HL-60 (cell line): ENCODE results near the gene ODAPH.

Experiments used
- DNase-seq, 2 experiments: peaks; one replicate each; pipeline ENCODE4 v3.0.0-alpha.2; 2010 to 2020; ENCODE audit warnings: low read depth in 1 of 2, low spot score in 1 of 2
- H3K27ac ChIP-seq: fragments of 250-450 bp; sonication (Bioruptor Pico); replicated peaks from 2 replicates; pipeline ENCODE4 v1.5.1; 2020; ENCODE audit warnings: mild to moderate bottlenecking, moderate library complexity
- H3K27me3 ChIP-seq: fragments of 250-450 bp; sonication (Bioruptor Pico); 2 replicates; pipeline ENCODE4 v1.5.1; 2021; ENCODE audit warnings: mild to moderate bottlenecking, moderate library complexity; ENCODE audit not compliant: insufficient read depth, poor library complexity, severe bottlenecking
- H3K4me3 ChIP-seq: replicated peaks from 2 replicates; pipeline ENCODE4 v1.5.1; 2011; ENCODE audit warnings: mild to moderate bottlenecking, control low read depth, low read length; ENCODE audit not compliant: insufficient read depth
- CTCF ChIP-seq: IDR thresholded peaks from one replicate; pipeline ENCODE4 v1.5.1; 2011; ENCODE audit warnings: low read length, control low read depth, inconsistent platforms; ENCODE audit not compliant: insufficient read depth
- GABPA ChIP-seq: IDR thresholded peaks from 2 replicates; pipeline ENCODE4 v1.6.1; 2012; ENCODE audit warnings: low read depth
- POLR2AphosphoS5 ChIP-seq: IDR thresholded peaks from 2 replicates; pipeline ENCODE4 v1.6.1; 2012; ENCODE audit warnings: low read depth
- REST ChIP-seq: IDR thresholded peaks from 2 replicates; pipeline ENCODE4 v1.6.1; 2012; ENCODE audit warnings: low read depth; ENCODE audit not compliant: insufficient replicate concordance
- SPI1 ChIP-seq: IDR thresholded peaks from 2 replicates; pipeline ENCODE4 v1.6.1; 2012; ENCODE audit warnings: low read depth, mild to moderate bottlenecking, borderline replicate concordance

The ODAPH gene

GRCh38 chr4:75599647-75600046 is 43.8 kb downstream of the ODAPH start:
- TF ChIP-seq POLR2AphosphoS5 (no peak), CTCF (no peak), SPI1 (no peak), REST (no peak), GABPA (no peak)
- DNase-seq = no peak
- Histone ChIP-seq H3K4me3 (no peak overlapping the region), H3K27ac (no peak overlapping the region), H3K27me3 (no peaks in the 10 kb centered on the region)

- Histone ChIP-seq H3K27ac (no peak overlapping the region), H3K4me3 (no peak overlapping the region), H3K27me3 (no peaks in the 10 kb centered on the region)
- DNase-seq = no peak
- TF ChIP-seq GABPA (no peak), POLR2AphosphoS5 (no peak), REST (no peak), SPI1 (no peak)
These were observed 50.1 kb downstream of the ODAPH start for GRCh38 chr4:75605928-75606327.

GRCh38 chr4:75612306-75612705 is 56.4 kb downstream of the ODAPH start:
- Histone ChIP-seq H3K4me3 (no peak overlapping the region), H3K27ac (no peak overlapping the region), H3K27me3 (no peaks in the 10 kb centered on the region)
- no peak for TF ChIP-seq REST
- TF ChIP-seq GABPA = no peak
- no peak for TF ChIP-seq POLR2AphosphoS5
- TF ChIP-seq CTCF = no peak
- TF ChIP-seq SPI1 = no peak
- DNase-seq = no peak
